T47D (cell line): ENCODE measurements around the gene HECW1.

Source experiments
- DNase-seq, 2 experiments: peaks; one replicate each; pipeline versions ENCODE4 v3.0.0 to v3.0.0-alpha.2; 2011 to 2012; ENCODE audit warnings: low read depth in 1 of 2, low spot score in 1 of 2
- JUND ChIP-seq: IDR thresholded peaks from 2 replicates; pipeline ENCODE4 v1.6.1; 2012; ENCODE audit warnings: low read depth
- in situ Hi-C: cut with HindIII; loops from 2 replicates; pipeline ENCODE4 v1.10.0; 2016; ENCODE audit warnings: low sequenced_read_pairs, low pct_unique_long_range_greater_than_20kb

HECW1 gene

GRCh38 chr7:43522406-43523156, 410.1 kb downstream of the HECW1 start:
- in situ Hi-C loops, result no loop called here
- no peak for TF ChIP-seq JUND
- peak in 1 of 2 experiments; percentile 70 for DNase-seq

- TF ChIP-seq JUND, result no peak
- in situ Hi-C loops, result no loop called here
- DNase-seq, result no peak
Observed at GRCh38 chr7:43528576-43529354, 416.3 kb downstream of the HECW1 start.

- in situ Hi-C loops, result no loop called here
- no peak for TF ChIP-seq JUND
- DNase-seq, result no peak
Observed at GRCh38 chr7:43530553-43531410, 418.3 kb downstream of the HECW1 start.

- DNase-seq, result no peak
- in situ Hi-C loops, result no loop called here
- no peak for TF ChIP-seq JUND
Observed at GRCh38 chr7:43531700-43532099, 419.3 kb downstream of the HECW1 start.

GRCh38 chr7:43533801-43534479, 421.5 kb downstream of the HECW1 start:
- DNase-seq, result no peak
- in situ Hi-C loops, result no loop called here
- no peak for TF ChIP-seq JUND

GRCh38 chr7:43535031-43535451, 422.6 kb downstream of the HECW1 start:
- no peak for DNase-seq
- in situ Hi-C loops, result no loop called here
- TF ChIP-seq JUND, result no peak

- no peak for TF ChIP-seq JUND
- no peak for DNase-seq
- in situ Hi-C loops, result no loop called here
Observed at GRCh38 chr7:43535810-43536585, 423.6 kb downstream of the HECW1 start.

GRCh38 chr7:43536773-43537172, 424.3 kb downstream of the HECW1 start:
- DNase-seq, result no peak
- in situ Hi-C loops, result no loop called here
- no peak for TF ChIP-seq JUND

- DNase-seq, result no peak
- no peak for TF ChIP-seq JUND
- in situ Hi-C loops, result no loop called here
Observed at GRCh38 chr7:43537765-43538403, 425.4 kb downstream of the HECW1 start.

GRCh38 chr7:43538404-43538771, 425.9 kb downstream of the HECW1 start:
- no peak for TF ChIP-seq JUND
- DNase-seq, result no peak
- in situ Hi-C loops, result no loop called here

- no peak for DNase-seq
Observed at GRCh38 chr7:43540471-43540870, 428.0 kb downstream of the HECW1 start.

GRCh38 chr7:43542716-43543115, 430.3 kb downstream of the HECW1 start:
- DNase-seq, result no peak
- in situ Hi-C loops, result no loop called here
- TF ChIP-seq JUND, result no peak

More at GRCh38 chr7:43540471-43540870, 428.0 kb downstream of the HECW1 start:
- in situ Hi-C loops, result no loop called here
- no peak for TF ChIP-seq JUND
